ENCODE measurements around the gene CD28. TPM values are rescaled to one million over a fixed set of nuclear protein-coding genes. Genes with fewer than 3 reads are reported as not detected.
"Not testable (repeated sequence)": the region's sequence is repeated elsewhere in the genome, so short reads cannot be mapped to it uniquely, and the experiment has no call there.

CD28 gene
- total RNA-seq, 1 donor from 2014 or later, result 1.5 TPM

DNA sequence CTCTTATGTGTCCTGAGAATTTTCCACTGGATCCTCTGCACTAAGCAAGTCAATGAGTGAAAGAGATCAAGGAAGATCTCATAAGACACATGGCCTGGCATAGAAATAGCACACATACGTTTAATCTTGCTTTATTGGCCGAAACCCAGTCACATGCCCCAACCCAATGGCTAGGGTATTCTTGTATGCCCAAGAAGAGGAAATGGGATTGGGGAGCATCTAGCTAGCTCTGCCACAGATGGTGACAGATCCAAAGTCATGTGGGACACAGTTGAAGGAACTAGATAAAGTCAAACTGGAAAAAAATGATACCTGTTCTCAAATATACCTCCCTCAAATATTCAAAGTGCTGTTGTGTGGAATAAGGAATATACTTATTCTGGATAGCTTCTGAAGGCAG, 74.7 kb downstream of the CD28 start:
- ATAC-seq (no peak), DNase-seq (ENCODE audit: low spot score) (no peak)

DNA sequence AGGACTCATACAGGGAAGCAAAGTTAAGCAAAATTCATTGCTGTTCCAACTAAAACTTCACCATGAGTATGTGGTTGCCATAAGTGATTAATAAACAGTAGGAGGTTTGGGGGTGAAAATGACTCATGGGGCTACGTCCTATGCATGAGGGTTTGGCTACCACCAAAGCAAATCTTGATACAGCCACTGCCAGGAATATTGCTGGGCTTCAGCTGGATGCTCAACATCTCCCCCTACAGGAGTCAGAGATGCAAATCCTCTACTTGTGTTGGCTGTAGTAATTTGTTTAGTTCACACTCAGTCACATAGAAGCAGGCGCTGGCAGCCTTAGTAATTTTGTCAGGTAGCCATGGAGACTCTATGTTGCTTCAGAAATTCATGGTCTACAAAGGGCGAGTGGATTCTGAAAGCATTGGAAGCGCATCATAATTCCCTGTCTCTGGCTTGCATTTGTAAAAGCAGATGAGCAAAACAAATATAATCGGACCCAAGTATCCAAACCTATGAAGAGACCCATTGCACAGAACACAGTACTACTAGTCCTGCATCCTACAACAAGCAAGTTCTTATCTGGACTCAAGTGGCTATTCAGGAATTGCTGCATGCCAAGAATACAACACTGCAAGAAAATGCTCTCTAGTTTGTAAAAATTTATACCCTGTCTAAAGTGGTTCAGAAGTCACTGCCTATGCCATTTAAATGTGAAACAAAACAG, 76.0 kb downstream of the CD28 start:
- ATAC-seq (peak; percentile 98), DNase-seq (ENCODE audit: low spot score) (no peak)

DNA sequence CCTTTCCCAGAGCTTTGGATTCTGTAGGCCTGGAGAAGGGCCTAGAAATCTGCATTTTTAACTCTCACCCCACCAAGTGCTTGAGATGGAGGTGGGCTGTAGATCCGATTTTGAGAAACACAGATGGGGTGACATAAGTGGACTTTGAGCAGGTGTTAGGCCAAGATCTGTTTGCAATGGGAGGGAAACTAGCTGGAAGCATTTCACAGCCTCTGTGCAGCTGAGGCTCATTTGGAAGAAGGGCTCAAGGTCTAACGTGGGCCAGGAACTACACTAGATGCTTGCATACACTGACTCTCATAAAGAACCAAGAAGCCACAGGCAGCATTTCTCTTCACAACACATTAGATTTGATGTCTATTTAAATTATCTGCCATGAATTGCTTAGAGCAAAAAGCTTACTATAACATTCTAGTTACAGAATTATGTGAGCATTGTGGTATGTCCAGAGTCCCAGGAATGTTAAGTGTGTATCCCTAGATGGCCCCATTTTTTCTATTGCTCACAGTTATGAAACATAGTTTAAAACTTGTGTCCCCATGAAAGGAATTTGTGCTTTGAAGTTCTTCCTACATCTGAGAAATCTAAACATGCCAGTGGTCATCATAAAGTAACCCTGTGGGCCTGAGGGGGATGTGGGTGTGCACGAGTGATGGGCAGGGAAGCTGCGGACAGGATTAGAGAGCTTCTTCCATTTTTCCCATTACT, 77.2 kb downstream of the CD28 start:
- peak; percentile 50 for ATAC-seq
- DNase-seq (ENCODE audit: low spot score), result no peak

- not testable (repeated sequence) for ATAC-seq; DNase-seq (ENCODE audit: low spot score)
Observed at GRCh38 chr2:203784710-203785270, 78.4 kb downstream of the CD28 start.

DNA sequence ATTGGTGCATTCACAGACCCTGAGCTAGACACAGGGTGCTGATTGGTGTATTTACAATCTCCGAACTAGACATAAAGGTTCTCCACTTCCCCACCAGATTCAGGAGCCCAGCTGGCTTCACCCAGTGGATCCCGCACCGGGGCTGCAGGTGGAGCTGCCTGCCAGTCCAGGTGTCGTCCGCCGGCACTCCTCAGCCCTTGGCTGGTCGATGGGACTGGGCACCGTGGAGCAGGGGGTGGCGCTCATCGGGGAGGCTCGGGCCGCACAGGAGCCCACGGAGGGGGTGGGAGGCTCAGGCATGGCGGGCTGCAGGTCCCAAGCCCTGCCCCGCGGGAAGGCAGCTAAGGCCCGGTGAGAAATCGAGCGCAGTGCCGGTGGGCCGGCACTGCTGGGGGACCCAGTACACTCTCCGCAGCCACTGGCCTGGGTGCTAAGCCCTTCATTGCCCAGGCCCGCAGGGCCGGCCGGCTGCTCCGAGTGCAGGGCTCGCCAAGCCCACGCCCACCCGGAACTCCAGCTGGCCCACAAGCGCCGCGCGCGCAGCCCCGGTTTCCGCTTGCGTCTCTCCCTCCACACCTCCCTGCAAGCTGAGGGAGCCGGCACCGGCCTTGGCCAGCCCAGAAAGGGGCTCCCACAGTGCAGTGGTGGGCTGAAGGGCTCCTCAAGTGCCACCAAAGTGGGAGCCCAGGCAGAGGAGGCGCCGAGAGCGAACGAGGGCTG, 79.1 kb downstream of the CD28 start:
- not testable (repeated sequence) for ATAC-seq; DNase-seq (ENCODE audit: low spot score)

- DNase-seq (ENCODE audit: low spot score) (no peak), ATAC-seq (peak; percentile 7)
Observed at GRCh38 chr2:203786549-203787351, 80.3 kb downstream of the CD28 start.

DNA sequence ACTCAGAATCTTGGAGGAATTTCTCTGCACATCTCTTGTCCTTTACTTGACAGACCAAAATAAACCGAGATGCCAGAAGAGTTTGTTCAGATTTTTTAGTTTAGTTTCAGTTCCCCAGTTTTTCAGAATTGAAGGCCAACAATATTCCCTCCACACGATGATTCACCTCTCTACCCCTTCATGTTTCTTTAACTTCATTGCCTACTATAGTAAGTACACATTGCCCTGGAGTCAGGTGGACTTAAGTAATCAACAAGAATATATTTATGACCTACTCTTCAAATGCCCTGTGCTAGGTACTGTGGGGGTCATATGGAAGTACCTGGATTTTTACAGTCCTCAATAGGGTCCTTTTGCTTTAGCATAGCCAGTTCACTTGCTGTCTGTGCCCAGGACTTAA, 81.5 kb downstream of the CD28 start:
- no peak for DNase-seq (ENCODE audit: low spot score)
- ATAC-seq, result no peak

Other genes starting within 250 kb of the CD28 start
- 85.7 TPM for gene RAPH1, start 171.3 kb upstream of the CD28 start, total RNA-seq
- 0.13 TPM for gene CTLA4, start 161.1 kb downstream of the CD28 start, total RNA-seq
- 0.18 TPM for gene ICOS, start 230.1 kb downstream of the CD28 start, total RNA-seq